GM12891 (cell line): ENCODE results near the gene SLC6A8.

Experiments
- POLR2A ChIP-seq: IDR thresholded peaks from 2 replicates; pipeline ENCODE4 v1.6.1; 2011; ENCODE audit warnings: low read depth, low read length, control low read depth
- POLR2AphosphoS5 ChIP-seq: IDR thresholded peaks from 2 replicates; pipeline ENCODE4 v1.6.1; 2011; ENCODE audit warnings: low read depth, low read length, control low read depth
- SPI1 ChIP-seq: IDR thresholded peaks from 2 replicates; pipeline ENCODE4 v1.6.1; 2011; ENCODE audit warnings: low read depth, low read length, control low read depth

- TF ChIP-seq POLR2A (no peak), SPI1 (no peak), POLR2AphosphoS5 (no peak)
Observed at GRCh38 chrX:153643431-153644351, 44.0 kb upstream of the SLC6A8 start.
